ENCODE results near the gene NFXL1.
A peak's percentile ranks its signal among the peaks of the same experiment; 100 is the strongest.

NFXL1 gene

GRCh38 chr4:47915378-47915777 is 995 bp upstream of the NFXL1 start:
- Histone ChIP-seq H3K4me3 (ENCODE audit: low read length) (peak overlapping the region; percentile 82), H3K9me3 (ENCODE audit: control insufficient read depth, insufficient read depth, low read length) (no peaks in the 10 kb centered on the region), H3K4me1 (ENCODE audit: control insufficient read depth, low read length) (peaks cover 42% of the 10 kb centered on the region), H3K36me3 (ENCODE audit: control insufficient read depth, low read length) (peaks cover 23% of the 10 kb centered on the region), H3K4me2 (ENCODE audit: low read length) (peak overlapping the region; percentile 90), H3K27ac (ENCODE audit: low read depth, low read length) (peak overlapping the region; percentile 51; the same call in 1 of the 2 replicates), H3K79me2 (ENCODE audit: control insufficient read depth, low read length) (peaks cover 39% of the 10 kb centered on the region), H3K27me3 (ENCODE audit: control insufficient read depth, low read length) (no peaks in the 10 kb centered on the region), H3F3A (ENCODE audit: control insufficient read depth, insufficient read depth) (peaks cover 7% of the 10 kb centered on the region), H3K9me2 (replicated peaks; ENCODE audit: control insufficient read depth, low read length) (no peaks in the 10 kb centered on the region), H4K20me1 (ENCODE audit: control insufficient read depth, insufficient read depth, low read depth, low read length) (no peaks in the 10 kb centered on the region)
- TF ChIP-seq CTCF (IDR thresholded peaks at IDR 0.05; ENCODE audit: low read depth, low read length, poor library complexity, severe bottlenecking) = no peak
- no peak for TF ChIP-seq EZH2phosphoT487 (IDR thresholded peaks at IDR 0.05; ENCODE audit: borderline replicate concordance, low read length)

- TF ChIP-seq EZH2phosphoT487 (IDR thresholded peaks at IDR 0.05; ENCODE audit: borderline replicate concordance, low read length) = no peak
- no peak for TF ChIP-seq CTCF (IDR thresholded peaks at IDR 0.05; ENCODE audit: low read depth, low read length, poor library complexity, severe bottlenecking)
- Histone ChIP-seq H4K20me1 (ENCODE audit: control insufficient read depth, insufficient read depth, low read depth, low read length) (no peaks in the 10 kb centered on the region), H3K27me3 (ENCODE audit: control insufficient read depth, low read length) (no peaks in the 10 kb centered on the region), H3K9me3 (ENCODE audit: control insufficient read depth, insufficient read depth, low read length) (no peaks in the 10 kb centered on the region), H3K4me2 (ENCODE audit: low read length) (peak overlapping the region; percentile 90), H3K9me2 (replicated peaks; ENCODE audit: control insufficient read depth, low read length) (no peaks in the 10 kb centered on the region), H3K4me1 (ENCODE audit: control insufficient read depth, low read length) (peaks cover 42% of the 10 kb centered on the region), H3K36me3 (ENCODE audit: control insufficient read depth, low read length) (peaks cover 28% of the 10 kb centered on the region), H3K27ac (ENCODE audit: low read depth, low read length) (peak overlapping the region; percentile 51), H3K4me3 (ENCODE audit: low read length) (peak overlapping the region; percentile 82), H3F3A (ENCODE audit: control insufficient read depth, insufficient read depth) (peaks cover 7% of the 10 kb centered on the region), H3K79me2 (ENCODE audit: control insufficient read depth, low read length) (peaks cover 44% of the 10 kb centered on the region)
Measured at GRCh38 chr4:47914926-47915237, 499 bp upstream of the NFXL1 start.

- H3K27ac ChIP-seq (ENCODE audit: low read depth, low read length) = peak overlapping the region; percentile 50
- H3F3A ChIP-seq (ENCODE audit: control insufficient read depth, insufficient read depth) = peaks cover 7% of the 10 kb centered on the region
- no peaks in the 10 kb centered on the region for H3K27me3 ChIP-seq (ENCODE audit: control insufficient read depth, low read length)
- H3K4me3 ChIP-seq (ENCODE audit: low read length) = peak overlapping the region; percentile 82
- H3K4me1 ChIP-seq (ENCODE audit: control insufficient read depth, low read length) = peaks cover 42% of the 10 kb centered on the region
- no peaks in the 10 kb centered on the region for H4K20me1 ChIP-seq (ENCODE audit: control insufficient read depth, insufficient read depth, low read depth, low read length)
- peak overlapping the region; percentile 72 for H3K4me2 ChIP-seq (ENCODE audit: low read length)
- H3K9me3 ChIP-seq (ENCODE audit: control insufficient read depth, insufficient read depth, low read length) = no peaks in the 10 kb centered on the region
- no peaks in the 10 kb centered on the region for H3K9me2 ChIP-seq (replicated peaks; ENCODE audit: control insufficient read depth, low read length)
- peaks cover 32% of the 10 kb centered on the region for H3K36me3 ChIP-seq (ENCODE audit: control insufficient read depth, low read length)
- peaks cover 48% of the 10 kb centered on the region for H3K79me2 ChIP-seq (ENCODE audit: control insufficient read depth, low read length)
- TF ChIP-seq EZH2phosphoT487 (IDR thresholded peaks at IDR 0.05; ENCODE audit: borderline replicate concordance, low read length) = no peak
- no peak for TF ChIP-seq CTCF (IDR thresholded peaks at IDR 0.05; ENCODE audit: low read depth, low read length, poor library complexity, severe bottlenecking)
Measured at GRCh38 chr4:47913861-47914219, 543 bp downstream of the NFXL1 start.

- H3K4me1 ChIP-seq (ENCODE audit: control insufficient read depth, low read length) = peaks cover 42% of the 10 kb centered on the region
- H3F3A ChIP-seq (ENCODE audit: control insufficient read depth, insufficient read depth) = peaks cover 7% of the 10 kb centered on the region
- TF ChIP-seq EZH2phosphoT487 (IDR thresholded peaks at IDR 0.05; ENCODE audit: borderline replicate concordance, low read length) (no peak), CTCF (IDR thresholded peaks at IDR 0.05; ENCODE audit: low read depth, low read length, poor library complexity, severe bottlenecking) (no peak)
- peaks cover 34% of the 10 kb centered on the region for H3K36me3 ChIP-seq (ENCODE audit: control insufficient read depth, low read length)
- no peak overlapping the region for H3K27ac ChIP-seq (ENCODE audit: low read depth, low read length)
- peak overlapping the region; percentile 82 for H3K4me3 ChIP-seq (ENCODE audit: low read length)
- no peaks in the 10 kb centered on the region for H3K9me2 ChIP-seq (replicated peaks; ENCODE audit: control insufficient read depth, low read length)
- peak overlapping the region; percentile 72 for H3K4me2 ChIP-seq (ENCODE audit: low read length)
- H3K79me2 ChIP-seq (ENCODE audit: control insufficient read depth, low read length) = peaks cover 48% of the 10 kb centered on the region
- no peaks in the 10 kb centered on the region for H4K20me1 ChIP-seq (ENCODE audit: control insufficient read depth, insufficient read depth, low read depth, low read length)
- no peaks in the 10 kb centered on the region for H3K9me3 ChIP-seq (ENCODE audit: control insufficient read depth, insufficient read depth, low read length)
- no peaks in the 10 kb centered on the region for H3K27me3 ChIP-seq (ENCODE audit: control insufficient read depth, low read length)
Measured at GRCh38 chr4:47913330-47913729, 1.1 kb downstream of the NFXL1 start.

All from DOHH2 (cell line).